ENCODE data around the gene COLEC11.
"Not testable (repeated sequence)": the region's sequence is repeated elsewhere in the genome, so short reads cannot be mapped to it uniquely, and the experiment has no call there.

Gene COLEC11

GRCh38 chr2:3606370-3607201 is 11.7 kb downstream of the COLEC11 start:
- no peak for DNase-seq

GRCh38 chr2:3608373-3609278 is 13.7 kb downstream of the COLEC11 start:
- peak; percentile 52 for DNase-seq

DNA sequence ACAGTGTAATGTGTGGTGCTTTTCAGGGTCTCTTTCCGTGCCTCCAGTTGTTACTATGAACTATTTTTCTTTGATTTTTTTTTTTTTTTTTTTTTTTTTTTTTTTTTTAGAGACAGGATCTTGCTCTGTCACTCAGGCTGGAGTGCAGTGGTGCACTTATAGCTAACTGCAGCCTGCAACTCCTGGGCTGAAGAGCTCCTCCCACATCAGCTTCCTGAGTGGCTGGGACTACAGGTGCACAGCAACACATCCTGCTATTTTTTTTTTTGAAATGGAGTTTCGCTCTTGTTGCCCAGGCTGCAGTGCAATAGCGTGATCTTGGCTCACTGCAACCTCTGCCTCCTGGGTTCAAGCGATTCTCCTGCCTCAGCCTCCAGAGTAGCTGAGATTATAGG is 14.4 kb downstream of the COLEC11 start:
- DNase-seq = peak; percentile 59

DNA sequence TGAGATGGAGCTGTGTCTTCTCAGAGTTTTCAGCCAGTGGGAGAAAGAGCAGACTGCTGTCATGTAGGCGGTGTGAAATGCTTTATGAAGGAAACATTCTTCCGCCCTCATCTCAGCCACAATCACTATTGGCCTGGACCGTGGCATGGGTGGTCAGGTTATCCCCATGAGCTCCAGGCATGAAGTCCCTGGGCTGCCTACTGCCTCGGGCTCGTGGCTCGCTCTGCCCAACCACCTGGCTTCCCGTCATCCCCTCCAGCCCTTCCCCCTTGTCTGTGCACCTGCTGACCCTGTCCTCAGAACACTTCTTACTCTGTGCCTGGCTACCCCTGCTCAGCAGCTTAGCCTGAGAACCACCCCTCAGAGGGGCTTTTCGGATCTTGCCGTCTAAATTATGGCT is 15.5 kb downstream of the COLEC11 start:
- DNase-seq = peak; percentile 85

- DNase-seq = peak; percentile 37
Measured at GRCh38 chr2:3610881-3611505, 16.1 kb downstream of the COLEC11 start.

DNA sequence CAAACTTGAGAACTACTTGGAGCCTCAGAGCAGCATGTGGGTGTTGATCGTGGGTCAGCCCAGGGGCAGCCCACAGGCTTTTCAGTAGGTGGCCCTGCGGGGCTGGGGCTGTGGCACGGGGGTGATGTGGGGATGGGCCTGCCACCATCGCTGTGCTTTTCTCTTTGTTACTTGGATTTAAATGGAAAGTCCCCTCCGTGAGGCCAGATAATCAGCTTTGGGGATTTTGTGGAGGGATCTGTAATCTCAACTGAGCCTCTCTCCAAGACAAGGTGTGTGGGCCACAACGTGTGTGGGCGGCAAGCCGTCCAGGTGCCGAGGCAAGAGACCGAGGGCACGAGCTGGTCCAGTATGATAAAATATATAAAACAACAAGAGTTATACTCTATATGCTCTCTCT is 16.7 kb downstream of the COLEC11 start:
- no peak for DNase-seq

DNA sequence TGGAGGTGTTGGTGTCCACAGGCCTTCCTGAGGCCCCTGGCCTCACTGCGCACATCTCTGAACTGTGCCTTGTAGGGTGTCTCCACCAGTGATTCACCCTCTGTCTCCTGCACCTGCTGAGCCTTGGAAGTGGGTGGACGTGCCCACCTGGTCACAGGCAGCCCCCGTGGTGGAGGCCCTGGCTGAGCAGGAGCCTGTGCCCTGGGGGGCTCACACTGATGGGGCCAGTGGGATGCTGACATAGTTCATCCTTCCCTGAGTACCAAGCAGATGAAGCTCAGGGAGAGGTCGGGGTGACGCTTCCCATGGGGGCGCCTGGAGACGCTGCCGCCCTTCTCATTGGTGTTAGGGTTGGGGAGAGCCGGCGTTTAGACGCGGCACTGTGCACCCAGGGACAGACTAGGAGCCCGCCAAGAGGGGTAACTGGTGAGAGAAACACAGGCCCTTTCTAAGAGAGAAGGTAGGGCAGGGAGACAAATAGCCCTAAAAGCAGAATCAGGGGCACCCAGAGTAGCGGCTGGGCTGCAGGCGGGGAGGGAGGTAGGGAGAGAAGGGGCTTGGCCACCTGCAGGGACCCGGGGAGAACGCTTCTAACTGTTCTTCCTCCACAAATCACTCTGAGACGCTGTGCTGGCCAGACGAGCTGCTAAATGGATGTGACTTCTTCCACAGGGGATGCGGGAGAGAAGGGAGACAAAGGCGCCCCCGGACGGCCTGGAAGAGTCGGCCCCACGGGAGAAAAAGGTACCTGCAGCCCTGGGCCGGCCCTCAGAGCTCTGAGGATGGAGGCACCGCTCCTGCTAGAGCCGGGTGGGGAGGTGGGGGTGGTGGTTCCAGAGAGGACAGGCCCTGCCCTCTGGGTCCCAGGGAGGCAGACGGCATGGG is 18.0 kb downstream of the COLEC11 start:
- no peak for DNase-seq

GRCh38 chr2:3613524-3613905 is 18.6 kb downstream of the COLEC11 start:
- no peak for DNase-seq

DNA sequence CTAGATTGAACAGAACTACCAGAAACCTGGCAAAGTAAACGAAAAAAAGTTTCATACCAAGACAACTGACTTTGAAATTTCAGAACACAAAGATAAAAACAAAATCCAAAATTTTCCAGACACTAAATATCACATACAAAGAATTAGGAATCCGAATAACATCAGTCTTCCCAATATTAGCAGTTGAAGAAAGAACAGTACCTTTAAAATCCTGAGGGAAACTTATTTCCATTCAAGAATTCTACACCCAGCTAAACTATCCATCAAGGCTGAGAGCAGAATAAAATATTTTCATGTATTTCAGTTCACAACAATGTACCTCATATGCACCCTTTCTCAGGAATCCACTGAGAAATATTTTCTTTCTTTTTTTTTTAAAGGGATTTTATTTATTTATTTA is 19.8 kb downstream of the COLEC11 start:
- not testable (repeated sequence) for DNase-seq

DNA sequence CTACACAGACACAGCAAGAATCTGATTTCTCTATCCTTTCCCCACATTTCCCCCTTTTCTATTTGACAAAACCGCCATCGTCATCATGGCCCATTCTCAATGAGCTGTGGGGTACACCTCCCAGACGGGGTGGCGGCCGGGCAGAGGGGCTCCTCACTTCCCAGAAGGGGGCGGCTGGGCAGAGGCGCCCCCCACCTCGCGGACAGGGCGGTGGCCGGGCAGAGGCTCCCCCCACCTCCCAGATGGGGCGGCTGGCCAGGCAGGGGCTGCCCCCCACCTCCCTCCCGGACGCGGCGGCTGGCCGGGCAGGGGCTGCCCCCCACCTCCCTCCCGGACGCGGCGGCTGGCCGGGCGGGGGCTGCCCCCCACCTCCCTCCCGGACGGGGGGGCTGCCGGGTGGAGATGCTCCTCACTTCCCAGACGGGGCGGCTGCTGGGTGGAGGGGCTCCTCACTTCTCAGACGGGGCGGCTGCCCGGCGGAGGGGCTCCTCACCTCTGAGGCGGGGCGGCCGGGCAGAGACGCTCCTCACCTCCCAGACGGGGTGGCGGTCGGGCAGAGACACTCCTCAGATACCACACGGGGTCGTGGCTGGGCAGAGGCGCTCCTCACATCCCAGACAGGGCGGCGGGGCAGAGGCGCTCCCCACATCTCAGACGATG is 20.8 kb downstream of the COLEC11 start:
- not testable (repeated sequence) for DNase-seq

DNA sequence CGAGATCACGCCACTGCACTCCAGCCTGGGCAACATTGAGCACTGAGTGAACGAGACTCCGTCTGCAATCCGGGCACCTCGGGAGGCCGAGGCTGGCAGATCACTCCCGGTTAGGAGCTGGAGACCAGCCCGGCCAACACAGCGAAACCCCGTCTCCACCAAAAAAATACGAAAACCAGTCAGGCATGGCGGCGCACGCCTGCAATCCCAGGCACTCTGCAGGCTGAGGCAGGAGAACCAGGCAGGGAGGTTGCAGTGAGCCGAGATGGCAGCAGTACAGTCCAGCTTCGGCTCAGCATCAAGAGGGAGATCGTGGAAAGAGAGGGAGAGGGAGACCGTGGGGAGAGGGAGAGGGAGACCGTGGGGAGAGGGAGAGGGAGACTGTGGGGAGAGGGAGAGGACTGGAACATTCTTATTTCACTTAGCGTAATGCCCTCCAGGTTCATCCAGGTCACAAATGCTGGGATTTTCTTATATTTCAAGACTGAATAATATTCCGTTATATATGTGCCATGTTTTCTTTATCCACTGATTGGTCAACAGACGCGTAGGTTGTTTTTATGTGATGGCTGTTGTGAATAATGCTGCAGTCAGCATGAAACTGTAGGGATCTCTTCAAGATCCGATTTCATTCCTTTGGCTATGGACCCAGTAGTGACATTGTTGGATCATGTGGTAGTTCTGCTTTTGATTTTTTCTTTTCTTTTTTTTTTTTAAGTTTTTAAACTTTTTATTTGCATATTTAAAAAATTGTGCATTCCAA is 21.7 kb downstream of the COLEC11 start:
- not testable (repeated sequence) for DNase-seq

GRCh38 chr2:3617198-3617890 is 22.4 kb downstream of the COLEC11 start:
- no peak for DNase-seq

GRCh38 chr2:3618367-3618766 is 23.5 kb downstream of the COLEC11 start:
- DNase-seq = no peak

- no peak for DNase-seq
Measured at GRCh38 chr2:3619033-3619432, 24.1 kb downstream of the COLEC11 start.

- DNase-seq = not testable (repeated sequence)
Measured at GRCh38 chr2:3619661-3620060, 24.7 kb downstream of the COLEC11 start.

DNA sequence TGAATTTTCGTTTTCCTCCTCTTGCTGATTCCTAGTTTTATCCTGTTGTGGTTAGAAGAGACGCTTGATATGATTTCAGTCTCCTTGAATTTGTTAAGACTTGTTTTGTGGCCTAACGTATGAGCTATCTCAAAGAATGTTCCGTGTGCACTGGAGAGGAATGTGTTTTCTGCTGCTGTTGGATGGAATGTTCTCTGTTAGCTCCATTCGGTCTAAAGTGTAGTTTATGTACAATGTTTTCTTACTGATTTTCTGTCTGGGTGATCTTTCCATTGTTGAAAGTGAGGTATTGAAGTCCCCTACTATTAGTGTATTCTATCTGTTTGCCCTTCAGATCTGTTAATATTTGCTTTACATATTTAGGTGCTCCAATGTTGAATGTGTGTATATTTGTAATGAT is 25.9 kb downstream of the COLEC11 start:
- DNase-seq = no peak

GRCh38 chr2:3622967-3623366 is 28.1 kb downstream of the COLEC11 start:
- DNase-seq = no peak

GRCh38 chr2:3624059-3624794 is 29.3 kb downstream of the COLEC11 start:
- DNase-seq = no peak

DNA sequence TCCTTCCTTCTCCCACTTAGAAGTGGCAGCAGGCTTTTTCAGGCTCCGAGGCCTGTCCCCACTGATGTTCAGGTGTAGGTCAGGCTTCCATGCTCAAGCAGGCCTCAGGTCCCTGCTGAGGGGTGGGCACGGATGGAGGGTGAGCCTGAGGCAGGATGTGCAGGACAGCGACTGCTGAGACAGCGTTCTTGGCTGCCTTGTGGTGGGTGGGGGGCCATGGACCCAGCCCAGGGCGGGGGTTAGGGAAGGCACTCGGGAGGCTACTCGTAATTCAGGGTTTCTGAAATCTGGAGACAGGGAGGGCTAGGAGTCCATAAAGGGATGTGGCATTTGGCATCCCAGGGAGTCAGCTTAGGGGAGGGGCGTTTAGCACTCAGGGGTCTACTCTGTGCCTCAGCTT is 30.3 kb downstream of the COLEC11 start:
- DNase-seq = no peak
